GDM1 (cell line): ENCODE data around the gene SEMA5A.

Experiments
- DNase-seq: peaks from one replicate; lab custom pipeline; 2025; lab: John Stamatoyannopoulos, UW

The SEMA5A gene

DNA sequence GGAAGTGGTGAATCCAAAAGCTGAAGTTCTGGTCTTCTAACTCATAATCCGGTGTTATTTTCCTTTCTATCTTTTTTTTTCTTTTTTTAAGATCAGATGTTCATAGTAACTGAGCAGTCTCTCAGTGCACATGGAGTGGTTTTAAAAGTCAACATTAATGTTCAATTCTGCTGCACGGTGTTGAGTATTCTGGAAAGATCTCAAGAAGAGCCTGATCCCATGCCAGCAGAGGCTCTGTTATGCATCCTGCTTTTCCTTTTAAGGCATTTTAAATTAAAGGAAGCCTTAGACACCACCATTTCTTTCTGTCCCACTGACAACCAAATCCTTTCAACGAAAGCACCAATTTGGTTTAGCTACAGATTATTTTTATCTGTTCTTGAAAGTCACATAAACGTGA is 33.4 kb downstream of the SEMA5A start:
- DNase-seq = no peak

DNA sequence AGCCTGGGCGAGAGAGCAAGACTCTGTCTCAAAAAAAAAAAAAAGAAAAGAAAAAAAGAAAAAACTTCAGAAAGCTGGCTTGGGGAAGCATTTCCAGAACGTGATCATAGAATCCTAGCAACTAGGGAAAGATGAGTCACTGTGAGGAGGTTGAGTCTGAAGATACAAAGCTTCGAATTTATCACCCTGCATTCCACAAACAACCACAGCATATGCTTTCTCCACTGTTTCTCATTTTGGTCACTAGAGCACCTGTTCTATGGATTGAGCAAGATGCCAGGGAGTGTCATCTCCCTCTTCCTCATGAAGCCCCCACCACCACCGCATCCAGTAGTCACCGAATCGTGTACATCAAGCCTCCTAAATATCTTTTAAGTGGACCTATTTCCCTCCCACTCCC is 37.9 kb downstream of the SEMA5A start:
- no peak for DNase-seq

DNA sequence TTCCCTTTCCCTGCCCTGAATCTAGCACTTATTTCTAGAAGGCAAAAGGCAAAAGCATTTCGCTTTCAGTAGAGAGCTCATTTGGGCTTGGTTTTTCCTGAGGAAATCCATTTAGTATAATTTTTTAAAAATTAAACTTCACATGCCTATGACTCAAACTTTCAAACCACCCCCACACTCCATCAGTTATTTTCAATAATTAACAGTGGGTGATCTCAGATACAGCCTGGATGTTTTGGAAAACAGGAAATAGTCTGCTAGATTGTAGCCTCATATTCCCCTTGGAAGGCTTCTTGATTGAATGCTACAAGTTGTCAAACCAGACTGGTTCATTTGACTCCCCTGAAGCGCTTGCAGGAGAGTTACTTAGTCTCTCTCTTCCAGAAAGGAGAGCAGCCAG is 40.6 kb downstream of the SEMA5A start:
- no peak for DNase-seq

DNA sequence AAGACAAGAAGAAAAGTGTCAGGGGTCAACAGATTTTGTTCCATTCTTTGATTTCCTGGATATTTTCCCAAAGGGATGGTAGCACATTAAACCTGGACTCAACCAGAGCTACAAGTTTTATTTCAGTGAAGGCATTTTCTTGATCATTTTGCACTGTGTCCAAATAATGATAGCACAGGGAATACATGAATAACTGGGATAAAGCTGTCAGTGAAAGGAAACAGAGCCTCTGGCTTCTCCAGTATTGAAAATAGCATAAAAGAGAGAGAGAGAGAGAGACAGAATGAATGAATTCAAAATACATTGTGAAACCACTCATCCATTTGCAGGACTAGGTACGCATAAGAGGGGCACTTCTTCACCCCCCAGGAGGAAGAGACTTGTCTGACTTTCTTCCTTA is 43.0 kb downstream of the SEMA5A start:
- no peak for DNase-seq

DNA sequence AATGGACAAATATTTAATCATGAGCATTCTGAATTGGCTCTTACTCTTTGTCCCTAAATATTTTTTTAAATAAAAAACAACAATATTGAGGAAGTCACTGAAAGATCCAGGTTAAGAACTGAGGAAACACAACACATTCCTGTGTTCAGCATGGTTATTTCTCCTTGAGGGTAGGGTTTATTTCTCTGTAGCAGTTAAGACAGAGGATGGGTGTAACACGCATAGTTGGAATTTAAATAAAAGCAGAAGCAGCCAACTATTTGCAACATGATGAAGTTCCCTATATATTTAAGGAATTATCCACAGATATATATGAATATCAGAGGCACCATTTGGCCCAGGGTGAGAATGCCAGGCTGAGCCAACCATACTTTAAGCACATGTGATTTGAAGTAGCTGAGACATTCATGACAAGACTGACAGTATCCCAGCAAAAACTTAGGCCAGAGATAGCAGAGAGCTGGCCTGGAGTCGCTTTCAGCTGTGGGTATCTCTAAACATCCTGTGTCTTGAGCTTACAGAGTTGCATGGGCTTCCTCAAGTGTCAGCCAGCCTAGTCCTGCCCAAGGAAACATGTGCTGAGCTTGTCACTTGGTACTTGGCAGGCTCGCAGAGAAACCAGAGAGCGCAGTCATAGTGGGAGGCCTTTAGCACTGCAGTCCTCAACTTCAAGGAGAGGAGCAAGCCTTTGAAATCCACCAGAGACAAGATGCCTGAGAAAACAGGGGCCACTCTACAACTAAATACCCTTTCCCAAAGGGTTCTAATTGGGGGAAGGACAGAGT is 43.6 kb downstream of the SEMA5A start:
- DNase-seq = no peak

DNA sequence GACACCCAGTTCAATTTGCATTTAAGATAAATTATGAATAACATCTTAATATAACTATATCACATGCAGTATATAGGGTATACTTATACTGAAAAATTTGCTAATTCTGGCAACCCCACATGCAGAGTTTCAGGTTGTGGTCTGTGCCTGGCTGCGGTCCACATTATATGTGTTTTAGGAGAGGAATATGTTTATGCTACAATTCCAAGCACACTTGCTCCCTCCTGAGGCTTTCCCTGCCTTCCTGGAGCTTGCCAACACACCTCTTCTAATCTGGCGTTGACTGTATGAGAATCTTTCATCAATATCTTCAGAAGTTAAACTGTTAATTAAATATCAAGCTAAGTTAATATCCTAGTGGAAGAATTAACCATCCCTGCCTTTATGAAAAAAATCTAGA is 45.2 kb downstream of the SEMA5A start:
- DNase-seq = no peak

DNA sequence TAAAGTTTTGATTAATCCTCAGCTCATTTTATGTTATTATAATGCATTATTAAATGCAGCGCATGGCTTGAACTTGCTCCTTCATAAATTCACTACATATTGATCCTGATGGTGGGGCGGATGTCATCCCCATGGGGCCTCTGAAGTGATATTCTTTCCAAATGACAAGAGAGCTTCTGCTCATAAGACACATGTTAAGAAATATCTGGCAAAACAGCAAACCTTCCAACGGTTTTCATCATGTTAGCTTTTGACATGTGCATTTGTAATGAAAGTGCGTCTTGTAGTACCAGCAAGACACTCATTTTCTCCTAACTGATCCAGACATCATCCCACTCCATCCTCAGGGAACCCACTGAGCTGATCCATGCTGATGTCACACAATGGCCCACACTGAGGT is 45.7 kb downstream of the SEMA5A start:
- DNase-seq = no peak

DNA sequence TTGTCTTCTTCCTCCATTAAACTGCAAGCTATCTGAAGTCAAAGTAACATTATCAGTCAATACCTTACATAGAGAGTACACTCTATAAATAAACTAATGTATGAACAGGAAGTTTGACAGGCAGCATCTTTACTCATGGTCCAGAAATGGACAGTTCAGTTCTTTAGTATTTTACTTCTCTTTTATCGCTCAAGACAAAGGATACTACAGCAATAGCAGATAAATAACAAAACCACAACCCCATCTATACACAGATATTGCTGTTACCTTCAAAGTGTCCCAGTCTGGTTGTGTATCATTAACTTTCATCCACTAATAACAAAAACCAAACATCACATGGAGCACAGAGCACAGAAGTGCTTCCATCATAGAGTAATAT is 46.4 kb downstream of the SEMA5A start:
- no peak for DNase-seq

DNA sequence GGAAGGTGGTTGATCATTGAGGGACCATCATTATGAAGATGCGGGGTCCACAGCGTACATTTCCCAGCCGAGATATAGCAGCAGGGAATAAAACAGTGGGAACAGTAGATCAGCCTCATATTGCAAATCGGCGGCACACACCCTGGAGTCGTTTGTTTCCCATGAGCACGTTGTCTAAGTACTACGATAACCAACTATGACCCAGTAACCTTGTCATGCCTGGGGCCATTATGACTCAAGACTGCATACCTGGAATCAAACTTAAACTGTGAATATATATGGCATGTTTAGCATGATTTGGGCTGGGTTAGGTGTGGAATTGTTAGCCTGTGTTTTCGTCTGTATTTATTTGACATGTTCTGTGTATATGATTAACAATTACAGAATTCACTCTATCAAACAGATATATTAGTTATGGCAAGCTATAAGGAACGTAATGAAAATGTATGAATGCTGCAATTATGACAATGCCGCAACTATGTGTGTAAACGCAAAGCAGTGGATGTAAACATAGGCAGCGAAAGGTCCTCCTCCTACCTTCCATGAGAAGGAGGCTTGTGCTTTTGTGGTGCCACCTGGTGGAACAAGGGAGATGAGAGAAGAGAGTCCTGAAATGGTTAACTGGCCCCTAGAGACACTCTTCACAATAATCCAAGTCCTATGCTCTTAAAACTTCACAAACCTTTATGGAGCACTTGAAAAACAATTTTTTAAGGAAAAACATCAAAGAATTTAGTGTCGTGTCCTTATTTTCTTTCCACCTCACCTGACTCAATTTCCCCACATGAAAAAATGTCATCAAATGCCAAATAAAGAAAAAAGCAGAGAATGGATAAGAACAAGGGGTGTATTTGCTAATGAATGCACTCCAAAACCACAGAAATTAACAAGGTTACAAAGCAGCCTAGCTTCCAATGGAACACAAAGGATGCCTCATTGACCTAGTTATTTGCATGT is 47.1 kb downstream of the SEMA5A start:
- no peak for DNase-seq

DNA sequence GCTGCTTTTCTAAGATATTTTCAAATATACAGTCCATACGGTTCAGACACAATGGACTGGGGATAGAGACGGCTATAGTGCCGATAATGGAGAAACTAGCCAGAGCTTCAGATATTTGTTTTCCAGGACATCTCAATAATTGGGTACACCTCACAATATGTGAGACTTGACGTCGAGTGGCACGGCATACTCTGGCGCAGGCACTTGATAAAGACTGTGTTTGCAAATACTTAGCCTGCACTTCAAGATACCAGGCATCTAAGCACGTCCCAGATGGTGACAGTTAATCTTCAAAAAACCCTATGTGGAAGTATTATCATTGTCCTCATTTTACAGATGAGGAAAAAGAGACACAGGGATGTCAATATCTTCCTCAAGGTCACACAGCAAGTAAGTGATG is 48.5 kb downstream of the SEMA5A start:
- DNase-seq = no peak

DNA sequence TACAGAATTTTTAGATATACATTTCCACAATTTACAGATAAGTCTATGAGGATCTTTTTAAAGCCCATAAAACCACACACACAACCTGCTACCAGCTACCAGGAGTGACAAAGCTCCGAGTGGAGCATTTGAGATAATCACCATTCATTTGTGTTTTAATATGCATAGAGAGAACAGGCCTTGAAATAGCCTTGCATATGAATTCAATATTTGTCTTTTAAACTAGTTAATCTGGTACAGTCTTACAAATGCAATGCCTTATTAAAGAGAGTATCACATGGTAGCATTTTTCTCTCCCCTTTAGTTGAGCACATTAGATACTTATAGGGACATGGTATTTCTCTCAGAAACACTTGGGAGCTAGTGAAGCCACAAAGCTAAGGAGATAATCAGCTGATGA is 49.1 kb downstream of the SEMA5A start:
- no peak for DNase-seq

DNA sequence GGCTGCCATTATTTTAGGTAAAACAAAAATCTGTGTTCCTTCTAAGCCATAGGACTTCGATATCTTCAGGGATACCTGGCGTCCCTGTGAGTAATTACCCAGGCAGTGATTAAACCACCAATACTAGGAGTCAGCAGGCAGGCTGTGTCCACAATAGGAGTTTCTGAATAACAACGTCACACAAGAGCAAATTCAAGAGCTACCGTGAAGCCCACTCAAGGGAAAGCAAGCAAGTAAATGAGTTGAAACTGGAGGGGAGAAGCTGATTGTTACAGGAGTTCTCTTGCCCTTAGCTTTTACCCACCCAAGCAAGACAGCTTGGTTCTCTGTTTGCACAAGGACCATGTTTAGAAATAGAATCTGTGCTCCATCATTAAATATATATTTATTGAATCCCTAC is 50.8 kb downstream of the SEMA5A start:
- DNase-seq = no peak

DNA sequence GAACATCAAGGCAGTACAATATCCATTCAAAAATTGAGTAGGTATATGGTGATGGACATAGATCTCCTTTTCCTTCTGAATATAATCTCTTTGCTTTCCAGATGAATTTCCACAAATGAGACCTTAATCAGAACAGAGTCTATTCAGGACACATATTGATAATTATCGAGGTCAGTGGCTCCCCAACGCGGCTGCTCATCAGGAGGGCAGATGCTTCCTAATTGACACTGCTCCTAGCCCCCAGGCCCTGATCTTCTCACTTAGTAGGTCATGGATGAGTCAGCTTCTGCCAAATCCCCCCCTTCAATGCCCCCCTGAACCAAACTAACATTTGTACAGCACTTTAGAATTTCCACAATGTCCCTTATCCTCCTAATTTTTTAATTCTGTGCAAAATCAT is 51.6 kb downstream of the SEMA5A start:
- DNase-seq = no peak

DNA sequence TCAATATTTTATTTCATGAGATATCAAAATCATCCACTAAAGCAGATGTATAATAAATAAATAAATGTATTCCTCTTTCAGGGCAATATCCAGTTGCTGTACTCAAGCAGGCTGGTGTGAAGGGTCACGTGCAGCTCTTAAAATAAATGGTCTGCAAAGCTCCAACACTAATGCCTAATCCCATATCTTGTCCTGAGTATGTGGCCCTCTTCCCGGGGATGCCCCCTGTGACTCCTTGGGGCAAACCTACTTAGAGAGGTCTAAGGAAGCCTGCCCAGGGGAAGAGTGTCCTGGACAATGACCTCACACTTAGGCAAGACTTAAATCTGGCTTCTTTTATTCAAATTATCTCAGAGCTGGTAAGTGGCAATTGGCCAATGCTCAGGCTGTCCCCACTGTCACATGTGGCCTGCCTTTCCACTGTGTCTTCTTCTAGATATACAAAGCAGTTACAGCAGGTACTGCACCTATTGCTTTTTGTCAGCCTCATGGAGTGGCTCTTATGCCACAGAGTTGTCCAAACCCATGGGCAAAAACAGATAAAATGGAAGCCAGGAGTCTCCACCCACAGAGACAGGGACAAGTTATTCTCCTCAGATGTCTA is 55.3 kb downstream of the SEMA5A start:
- no peak for DNase-seq

DNA sequence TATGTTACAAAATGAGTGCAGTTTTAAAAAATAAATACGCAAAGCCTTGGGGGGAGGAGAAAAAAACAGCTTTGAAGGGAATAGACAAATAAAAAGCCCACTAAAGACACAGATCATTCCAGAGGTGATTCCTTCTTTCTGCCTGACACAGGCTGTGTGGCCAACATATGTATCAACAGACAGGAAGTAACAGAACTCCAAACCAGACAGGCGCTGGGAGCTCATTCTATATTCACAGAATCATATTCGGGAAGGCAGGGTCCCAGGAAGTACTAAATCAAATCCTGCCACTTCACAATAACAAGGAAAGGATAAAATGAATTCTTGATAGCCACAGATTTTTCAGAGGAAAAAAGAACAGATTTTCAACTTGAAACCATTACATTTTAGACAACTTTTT is 62.1 kb downstream of the SEMA5A start:
- no peak for DNase-seq

DNA sequence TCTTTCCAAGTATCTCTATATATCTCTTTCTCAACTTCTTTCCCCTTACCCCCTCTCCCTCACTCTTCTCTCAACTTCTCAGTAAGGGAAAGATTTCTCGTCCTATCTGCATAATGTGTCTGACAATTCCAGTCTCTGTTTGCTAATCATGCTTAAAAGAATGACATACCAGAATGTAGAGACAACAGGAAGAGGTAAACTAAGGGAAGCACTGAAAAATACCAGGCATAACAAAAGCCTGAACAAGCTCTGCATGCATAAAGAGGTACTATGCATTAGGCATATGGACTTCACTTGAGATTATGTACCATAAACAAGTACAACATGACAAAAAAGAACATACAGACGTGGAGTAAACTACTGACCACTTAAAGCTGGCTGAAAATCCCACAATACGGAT is 62.6 kb downstream of the SEMA5A start:
- no peak for DNase-seq

DNA sequence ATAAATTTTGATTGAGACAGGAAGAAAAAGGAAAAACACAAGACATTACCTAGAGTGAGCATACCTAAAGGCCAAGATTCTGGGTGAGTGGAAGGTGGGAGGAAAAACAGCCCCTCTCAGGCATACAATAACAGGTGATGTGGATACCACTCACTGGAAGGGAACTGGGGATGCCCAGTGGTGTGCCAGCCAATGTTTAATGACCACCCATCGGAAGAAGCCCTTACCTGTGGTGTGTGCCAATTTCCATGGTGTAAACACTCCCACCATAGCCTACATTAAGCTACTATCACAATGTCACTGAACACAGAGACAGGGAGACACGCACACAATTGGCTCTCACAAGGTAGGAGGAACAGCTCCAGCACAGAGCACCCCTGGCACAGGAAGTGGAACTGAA is 63.5 kb downstream of the SEMA5A start:
- no peak for DNase-seq

DNA sequence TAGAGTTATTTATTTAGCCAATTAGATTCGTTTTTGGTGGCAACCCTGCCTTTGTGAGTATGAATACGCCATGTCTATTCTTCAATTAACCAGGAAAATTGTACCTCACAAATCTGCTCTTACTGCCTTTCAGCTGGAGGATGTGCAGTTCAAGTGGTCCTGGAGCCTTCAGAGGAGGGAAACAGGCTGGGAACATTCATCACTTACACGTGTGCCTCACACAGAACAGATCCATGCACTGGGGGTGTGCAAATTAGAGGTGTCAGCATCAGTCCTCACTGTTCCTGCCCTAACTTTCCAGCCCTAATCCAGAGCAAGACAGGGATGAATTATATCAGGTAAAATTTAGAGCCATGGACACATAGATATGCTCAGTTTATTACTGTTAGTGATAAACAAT is 65.4 kb downstream of the SEMA5A start:
- no peak for DNase-seq

DNA sequence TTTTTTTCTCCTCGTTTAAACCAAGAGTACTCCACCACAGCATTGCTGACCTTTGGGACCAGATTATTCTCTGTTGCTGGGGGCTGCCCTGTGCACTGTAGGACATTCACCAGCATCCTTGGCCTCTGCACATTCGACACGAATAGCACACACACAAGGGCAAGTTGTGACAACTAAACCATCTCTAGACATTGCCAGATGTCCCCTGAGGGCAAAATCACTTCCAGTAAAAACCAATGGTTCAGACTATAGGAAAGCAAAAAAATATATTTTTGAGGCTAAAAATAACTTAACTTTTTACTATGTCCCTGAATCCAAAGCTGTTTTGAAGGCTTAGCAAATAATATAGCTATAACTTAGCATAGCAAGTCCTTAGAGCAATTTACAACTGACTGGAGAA is 65.9 kb downstream of the SEMA5A start:
- DNase-seq = no peak

DNA sequence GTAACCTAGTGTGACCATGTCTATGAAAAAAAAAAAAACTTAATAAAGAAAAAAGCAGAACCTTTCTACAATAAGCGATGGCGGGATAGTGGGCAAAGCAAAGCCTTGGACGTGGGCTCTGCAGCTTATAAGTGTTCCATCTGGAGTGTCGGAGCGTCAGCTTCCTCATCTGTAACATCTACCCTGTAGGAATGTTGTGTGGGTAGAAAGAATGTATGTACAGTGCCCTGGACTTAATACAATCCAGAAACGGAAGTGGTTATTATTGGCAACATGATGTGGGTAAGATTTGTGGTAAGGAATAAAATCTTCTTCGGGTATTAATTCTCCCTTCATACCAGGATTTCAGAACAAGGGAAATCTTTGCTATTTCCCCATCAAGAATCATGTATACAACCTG is 66.5 kb downstream of the SEMA5A start:
- no peak for DNase-seq

DNA sequence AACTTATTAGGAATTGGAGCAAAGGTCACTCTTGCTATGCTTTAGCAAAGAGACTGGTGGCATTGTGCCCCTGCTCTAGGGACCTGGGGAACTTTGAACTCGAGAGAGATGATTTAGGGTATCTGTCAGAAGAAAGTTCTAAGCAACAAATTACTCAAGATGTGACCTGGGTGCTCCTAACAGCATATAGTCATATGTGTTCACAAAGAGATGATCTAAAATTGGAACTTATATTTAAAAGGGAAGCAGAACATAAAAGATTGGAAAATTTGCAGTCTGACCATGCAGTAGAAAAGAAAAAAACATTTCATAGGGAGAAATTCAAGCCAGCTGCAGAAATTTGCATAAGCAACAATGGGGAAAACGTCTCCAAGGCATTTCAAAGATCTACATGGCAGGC is 68.3 kb downstream of the SEMA5A start:
- no peak for DNase-seq

DNA sequence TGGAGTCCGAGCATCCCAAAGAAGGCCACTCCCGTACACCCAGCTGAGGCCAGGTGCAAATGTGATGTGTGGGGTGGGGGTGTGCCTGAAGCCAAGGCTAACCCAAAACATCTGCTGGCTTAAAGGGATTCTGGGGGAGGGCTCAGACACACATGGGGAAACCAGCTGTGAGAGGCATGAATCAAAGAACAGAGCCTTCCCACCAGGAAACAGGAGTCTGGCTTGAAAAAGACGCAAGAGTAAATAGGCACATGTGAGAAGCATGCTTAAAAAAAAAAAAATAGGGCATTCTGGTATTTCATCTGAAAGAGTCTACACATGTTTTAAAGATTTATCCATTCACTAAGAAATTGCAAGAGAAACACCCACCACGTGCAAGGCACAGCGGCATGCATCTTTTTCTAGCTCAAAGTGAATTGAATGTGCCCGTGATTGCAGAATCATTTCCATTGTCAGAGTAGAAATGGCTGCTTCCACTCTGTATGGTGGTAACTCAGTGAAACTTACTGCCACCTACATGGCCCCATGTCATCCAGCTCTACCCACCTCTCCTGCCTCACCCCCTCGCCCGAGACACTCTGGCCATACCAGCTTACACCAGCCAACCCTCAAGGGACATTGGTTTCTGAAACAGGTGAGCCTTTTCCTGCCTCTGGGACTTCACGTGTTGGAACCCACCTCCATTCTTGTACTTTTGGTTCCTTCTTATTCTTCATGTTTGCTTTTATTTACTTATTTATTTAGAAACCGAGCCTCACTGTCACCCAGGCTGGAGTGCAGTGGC is 71.5 kb downstream of the SEMA5A start:
- no peak for DNase-seq
